Calu3 (cell line): ENCODE measurements around the gene MRPL40. TPM values are rescaled to one million over a fixed set of nuclear protein-coding genes. Genes with fewer than 3 reads are reported as not detected.

Source experiments
- BruUV-seq: library from RNA; stranded (reverse); fragments of 400-500 nt; replicated peaks from 2 replicates; lab custom pipeline; 2021; lab: Mats Ljungman, UMichigan
- CTCF ChIA-PET: fragments of 300-600 bp; sonication (Branson Sonifier 250); formaldehyde crosslinking; loops from one replicate; lab custom pipeline; 2022; ENCODE audit warnings: antibody characterized with exemption; lab: Charles Lee
- DNase-seq: peaks from one replicate; pipeline ENCODE4 v3.0.0; 2022
- H3K27ac Mint-ChIP-seq: one replicate; pipeline ENCODE4 v1.8.0; 2022; ENCODE audit warnings: mixed read lengths; ENCODE audit not compliant: unreplicated experiment
- H3K27me3 Mint-ChIP-seq: one replicate; pipeline ENCODE4 v1.8.0; 2022; ENCODE audit warnings: mixed read lengths; ENCODE audit not compliant: unreplicated experiment
- H3K36me3 Mint-ChIP-seq: one replicate; pipeline ENCODE4 v1.8.0; 2022; ENCODE audit warnings: mild to moderate bottlenecking, moderate library complexity, mixed read lengths; ENCODE audit not compliant: insufficient read depth, unreplicated experiment
- H3K4me1 Mint-ChIP-seq: one replicate; pipeline ENCODE4 v1.8.0; 2022; ENCODE audit warnings: mild to moderate bottlenecking, low read depth, mixed read lengths; ENCODE audit not compliant: unreplicated experiment
- H3K4me3 Mint-ChIP-seq: one replicate; pipeline ENCODE4 v1.8.0; 2022; ENCODE audit warnings: mild to moderate bottlenecking, low read depth, moderate library complexity, mixed read lengths; ENCODE audit not compliant: unreplicated experiment
- H3K9me3 Mint-ChIP-seq: one replicate; pipeline ENCODE4 v1.8.0; 2022; ENCODE audit warnings: low read depth, mixed read lengths; ENCODE audit not compliant: unreplicated experiment
- intact Hi-C: fragments of 100-400 bp; cut with micrococcal nuclease; formaldehyde crosslinking; loops from one replicate; pipeline ENCODE4 v1.10.0; 2022; ENCODE audit not compliant: unreplicated experiment
- total RNA-seq: library from RNA; stranded (reverse); gene quantifications from 2 replicates; pipeline ENCODE4 v1.2.3, GENCODE V29; 2022
- TF ChIP-seq, protein P1 (sequence below): fragments of 200-600 bp; IDR thresholded peaks from one replicate; pipeline ENCODE4 v1.8.0; 2022; ENCODE audit warnings: antibody characterized with exemption; ENCODE audit not compliant: unreplicated experiment

Gene MRPL40
- total RNA-seq, 1 experiment from 2014 or later: 38.6 TPM

- H3K27me3 Mint-ChIP-seq: no peaks in the 10 kb centered on the region
- H3K9me3 Mint-ChIP-seq: no peaks in the 10 kb centered on the region
- DNase-seq: no peak
- no peak overlapping the region for H3K27ac Mint-ChIP-seq
- CTCF ChIA-PET: no interaction called here
- no peak overlapping the region for H3K4me3 Mint-ChIP-seq
- TF ChIP-seq, protein P1, sequence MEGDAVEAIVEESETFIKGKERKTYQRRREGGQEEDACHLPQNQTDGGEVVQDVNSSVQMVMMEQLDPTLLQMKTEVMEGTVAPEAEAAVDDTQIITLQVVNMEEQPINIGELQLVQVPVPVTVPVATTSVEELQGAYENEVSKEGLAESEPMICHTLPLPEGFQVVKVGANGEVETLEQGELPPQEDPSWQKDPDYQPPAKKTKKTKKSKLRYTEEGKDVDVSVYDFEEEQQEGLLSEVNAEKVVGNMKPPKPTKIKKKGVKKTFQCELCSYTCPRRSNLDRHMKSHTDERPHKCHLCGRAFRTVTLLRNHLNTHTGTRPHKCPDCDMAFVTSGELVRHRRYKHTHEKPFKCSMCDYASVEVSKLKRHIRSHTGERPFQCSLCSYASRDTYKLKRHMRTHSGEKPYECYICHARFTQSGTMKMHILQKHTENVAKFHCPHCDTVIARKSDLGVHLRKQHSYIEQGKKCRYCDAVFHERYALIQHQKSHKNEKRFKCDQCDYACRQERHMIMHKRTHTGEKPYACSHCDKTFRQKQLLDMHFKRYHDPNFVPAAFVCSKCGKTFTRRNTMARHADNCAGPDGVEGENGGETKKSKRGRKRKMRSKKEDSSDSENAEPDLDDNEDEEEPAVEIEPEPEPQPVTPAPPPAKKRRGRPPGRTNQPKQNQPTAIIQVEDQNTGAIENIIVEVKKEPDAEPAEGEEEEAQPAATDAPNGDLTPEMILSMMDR: no peak
- H3K4me1 Mint-ChIP-seq: no peaks in the 10 kb centered on the region
- no TSS peak for BruUV-seq
- H3K36me3 Mint-ChIP-seq: peaks cover 41% of the 10 kb centered on the region
- intact Hi-C loops: no loop called here
Measured at GRCh38 chr22:19464546-19464945, 32.2 kb downstream of the MRPL40 start.

- DNase-seq: no peak
- no peaks in the 10 kb centered on the region for H3K27me3 Mint-ChIP-seq
- no peaks in the 10 kb centered on the region for H3K4me1 Mint-ChIP-seq
- BruUV-seq: no TSS peak
- peaks cover 44% of the 10 kb centered on the region for H3K36me3 Mint-ChIP-seq
- intact Hi-C loops: no loop called here
- no peak overlapping the region for H3K27ac Mint-ChIP-seq
- CTCF ChIA-PET: no interaction called here
- H3K4me3 Mint-ChIP-seq: no peak overlapping the region
- no peaks in the 10 kb centered on the region for H3K9me3 Mint-ChIP-seq
- TF ChIP-seq, protein P1: no peak
Measured at GRCh38 chr22:19464975-19465374, 32.6 kb downstream of the MRPL40 start.

DNA sequence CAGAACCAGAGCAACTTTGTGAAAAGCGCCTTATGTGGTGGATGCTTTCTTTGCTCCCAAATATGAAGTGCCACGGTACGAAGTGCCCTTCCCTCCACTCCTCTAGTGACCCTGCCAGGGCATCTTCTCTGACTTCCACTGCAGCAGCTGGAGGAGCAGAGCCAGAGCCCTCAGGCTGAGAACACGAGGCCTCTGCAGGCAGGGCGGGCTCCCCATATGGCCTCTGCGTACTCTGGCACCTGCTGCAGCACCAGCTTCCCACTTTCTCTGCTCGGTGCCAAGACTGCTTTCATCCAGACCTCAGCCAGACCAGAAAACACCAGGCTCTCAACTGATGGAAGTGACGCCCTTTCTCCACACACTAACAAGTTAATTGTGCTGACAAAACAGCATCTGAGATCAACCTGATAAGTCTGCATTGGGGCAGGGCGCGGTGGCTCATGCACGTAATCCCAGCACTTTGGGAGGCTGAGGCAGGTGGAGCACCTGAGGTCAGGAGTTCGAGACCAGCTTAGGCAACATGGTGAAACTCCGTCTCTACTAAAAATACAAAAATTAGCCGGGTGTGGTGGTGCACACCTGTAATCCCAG, 33.9 kb downstream of the MRPL40 start:
- H3K27ac Mint-ChIP-seq: no peak overlapping the region
- BruUV-seq: no TSS peak
- CTCF ChIA-PET: interaction anchor here (0.6 kb wide), 1 partner anchor 12 kb away, joined by 3 read pairs; no protein-coding TSS in a partner anchor
- no peaks in the 10 kb centered on the region for H3K27me3 Mint-ChIP-seq
- TF ChIP-seq, protein P1: no peak
- intact Hi-C loops: no loop called here
- no peaks in the 10 kb centered on the region for H3K4me1 Mint-ChIP-seq
- no peak overlapping the region for H3K4me3 Mint-ChIP-seq
- H3K9me3 Mint-ChIP-seq: no peaks in the 10 kb centered on the region
- H3K36me3 Mint-ChIP-seq: peaks cover 46% of the 10 kb centered on the region
- DNase-seq: no peak

- Mint-ChIP-seq H3K9me3 (no peaks in the 10 kb centered on the region), H3K4me3 (no peak overlapping the region), H3K27me3 (no peaks in the 10 kb centered on the region), H3K27ac (no peak overlapping the region), H3K36me3 (peaks cover 47% of the 10 kb centered on the region), H3K4me1 (no peaks in the 10 kb centered on the region)
- intact Hi-C loops: no loop called here
- TF ChIP-seq, protein P1: no peak
- no TSS peak for BruUV-seq
- no peak for DNase-seq
- CTCF ChIA-PET: interaction anchor here (0.6 kb wide), 1 partner anchor 11 kb away, joined by 3 read pairs; no protein-coding TSS in a partner anchor
Measured at GRCh38 chr22:19466848-19467752, 34.8 kb downstream of the MRPL40 start.
